Measurements from ENCODE around the gene ARHGEF1.
A peak's percentile ranks its signal among the peaks of the same experiment; 100 is the strongest.

ARHGEF1 gene

DNA sequence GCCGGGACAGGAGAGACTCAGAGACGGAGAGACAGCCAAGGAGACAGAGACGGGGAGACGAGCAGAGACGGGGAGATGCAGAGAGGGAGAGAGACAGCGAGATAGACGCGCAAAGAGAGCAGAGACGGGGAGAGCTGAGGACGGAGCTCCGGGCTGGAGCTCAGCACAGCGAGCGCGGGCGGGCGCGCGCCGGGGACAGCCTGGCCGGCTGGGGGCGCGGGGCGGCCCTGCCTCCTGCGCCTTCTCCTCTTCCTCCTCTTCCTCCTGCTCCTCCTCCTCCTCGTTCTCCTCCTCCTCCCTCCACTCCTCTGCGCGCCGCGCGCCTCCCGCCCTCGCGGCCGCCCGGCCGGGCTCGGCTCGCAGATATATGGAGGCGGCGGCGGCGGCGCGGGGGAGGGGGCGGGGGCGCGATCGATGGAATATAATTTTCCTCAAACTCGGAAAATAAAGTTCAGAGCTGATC is 45.3 kb downstream of the ARHGEF1 start, which contains the start of gene ERFL:
Gene ERFL (minus strand): TSS at position 229 of the 463 bp plus-strand sequence. CDS start 15,530 bp downstream, outside the sequence.
- H3K27ac Mint-ChIP-seq: peak within 1 kb of the TSS; percentile 38
- H3K36me3 Mint-ChIP-seq: no peaks in the 10 kb centered on the region
- peaks cover 28% of the 10 kb centered on the region for H3K4me1 Mint-ChIP-seq
- H3K27me3 Mint-ChIP-seq: peaks cover 41% of the 10 kb centered on the region
- no peak within 1 kb of the TSS for H3K4me3 Mint-ChIP-seq
- CTCF ChIA-PET: interaction anchor here (1.3 to 2.3 kb wide), 2 partner anchors 40 to 55 kb away, joined by 5 to 9 read pairs; no protein-coding TSS in a partner anchor
- H3K9me3 Mint-ChIP-seq: no peaks in the 10 kb centered on the region
- DNase-seq: peak; percentile 54

DNA sequence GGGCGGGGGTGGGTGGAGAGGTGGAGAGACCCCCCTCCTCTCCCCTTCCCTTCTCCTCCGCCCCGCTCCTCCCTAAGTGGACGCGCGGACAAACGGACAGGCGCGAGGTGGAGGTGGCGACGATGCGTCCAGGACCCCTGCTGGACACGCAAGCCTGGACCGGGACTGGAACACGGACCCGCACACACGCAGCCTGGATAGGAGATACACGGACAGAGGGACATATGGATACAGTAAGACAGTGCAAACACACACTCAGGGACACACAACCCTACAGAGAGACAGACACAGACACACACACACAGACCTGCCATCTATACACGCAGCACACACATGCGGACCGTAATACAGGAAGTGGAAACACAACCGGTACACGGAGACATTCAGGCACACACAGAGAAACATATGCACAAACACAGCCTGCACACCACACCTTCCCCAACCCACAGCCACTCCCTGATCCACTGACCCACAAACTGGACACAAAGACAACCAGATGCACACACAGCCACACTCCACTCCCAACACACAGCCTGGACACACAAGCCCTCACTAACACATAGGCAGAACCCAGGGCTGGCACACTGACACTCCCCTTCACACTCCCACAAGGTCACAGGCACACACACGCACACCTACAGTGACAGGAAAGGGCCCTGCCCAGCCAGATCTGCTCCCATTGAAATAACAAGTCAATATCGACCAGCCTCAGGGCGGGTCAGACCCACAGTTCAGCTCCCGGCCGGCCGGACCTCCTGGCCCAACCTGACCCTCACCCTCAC is 46.0 kb downstream of the ARHGEF1 start:
- no peaks in the 10 kb centered on the region for H3K9me3 Mint-ChIP-seq
- H3K4me1 Mint-ChIP-seq: peaks cover 32% of the 10 kb centered on the region
- H3K4me3 Mint-ChIP-seq: no peak overlapping the region
- H3K27ac Mint-ChIP-seq: peak overlapping the region; percentile 2
- CTCF ChIA-PET: interaction anchor here (0.8 to 2.3 kb wide), 3 partner anchors 40 to 56 kb away, joined by 3 to 9 read pairs (median 5); no protein-coding TSS in a partner anchor
- H3K36me3 Mint-ChIP-seq: no peaks in the 10 kb centered on the region
- peaks cover 45% of the 10 kb centered on the region for H3K27me3 Mint-ChIP-seq
- peak; percentile 59 for DNase-seq

DNA sequence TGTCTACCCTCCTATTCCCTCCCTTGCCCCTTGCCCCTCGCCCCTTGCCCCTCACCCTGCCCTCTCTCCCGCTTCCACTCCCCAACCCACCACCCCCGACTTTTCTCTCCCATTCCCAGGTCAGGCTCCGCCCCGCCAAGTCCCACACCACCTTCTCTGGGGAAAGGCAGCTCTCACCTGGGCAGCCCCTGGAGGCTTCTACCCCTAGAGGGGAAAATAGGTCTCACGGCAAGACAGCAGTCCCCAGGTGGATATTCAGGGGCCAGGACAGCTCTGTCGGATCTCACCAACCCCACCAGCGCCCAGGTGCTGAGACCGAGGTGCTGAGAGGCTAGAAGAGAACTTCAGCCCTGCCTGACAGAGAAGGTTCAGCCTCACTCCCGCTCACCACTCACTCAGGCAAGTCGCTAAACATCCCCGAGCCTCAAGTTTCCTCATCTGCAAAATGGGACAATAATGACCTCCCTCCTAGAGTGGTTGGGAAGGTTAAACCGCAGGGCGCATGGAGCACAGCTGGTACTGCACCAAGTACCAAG is 46.6 kb downstream of the ARHGEF1 start:
- Mint-ChIP-seq H3K27ac (no peak overlapping the region), H3K36me3 (no peaks in the 10 kb centered on the region), H3K27me3 (peaks cover 52% of the 10 kb centered on the region), H3K9me3 (no peaks in the 10 kb centered on the region), H3K4me1 (peaks cover 36% of the 10 kb centered on the region), H3K4me3 (no peak overlapping the region)
- CTCF ChIA-PET: interaction anchor here (0.8 to 0.9 kb wide), 2 partner anchors 41 to 55 kb away, joined by 3 read pairs; no protein-coding TSS in a partner anchor
- no peak for DNase-seq

DNA sequence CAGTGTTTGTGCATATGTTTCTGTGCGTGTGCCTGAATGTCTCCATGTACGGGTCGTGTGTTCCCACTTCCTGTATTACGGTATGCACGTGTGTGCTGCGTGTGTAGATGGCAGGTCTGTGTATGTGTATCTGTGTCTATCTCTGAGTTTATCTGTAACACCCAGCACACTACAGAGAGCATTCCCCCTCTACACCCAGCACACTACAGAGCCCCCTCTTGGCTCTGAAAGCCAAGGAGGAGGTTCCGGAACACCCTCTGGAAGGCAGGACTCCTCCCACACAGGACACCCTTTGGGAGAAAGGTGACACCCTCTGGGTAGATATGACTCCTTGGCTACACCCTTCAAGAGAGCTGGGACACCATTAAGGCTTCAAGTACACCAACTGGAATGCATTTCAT is 47.3 kb downstream of the ARHGEF1 start:
- Mint-ChIP-seq H3K4me3 (peak overlapping the region; percentile 37), H3K9me3 (no peaks in the 10 kb centered on the region), H3K27me3 (peaks cover 59% of the 10 kb centered on the region), H3K36me3 (no peaks in the 10 kb centered on the region), H3K4me1 (peaks cover 43% of the 10 kb centered on the region), H3K27ac (no peak overlapping the region)
- DNase-seq: no peak
- CTCF ChIA-PET: interaction anchor here (0.9 to 1.3 kb wide), 2 partner anchors 55 to 57 kb away, joined by 3 to 6 read pairs; no protein-coding TSS in a partner anchor

GRCh38 chr19:41930926-41931592 is 48.1 kb downstream of the ARHGEF1 start:
- no peak overlapping the region for H3K27ac Mint-ChIP-seq
- no peak for DNase-seq
- peaks cover 65% of the 10 kb centered on the region for H3K27me3 Mint-ChIP-seq
- H3K36me3 Mint-ChIP-seq: no peaks in the 10 kb centered on the region
- H3K9me3 Mint-ChIP-seq: no peaks in the 10 kb centered on the region
- H3K4me3 Mint-ChIP-seq: no peak overlapping the region
- peaks cover 45% of the 10 kb centered on the region for H3K4me1 Mint-ChIP-seq
- CTCF ChIA-PET: interaction anchor here (1.3 kb wide), 1 partner anchor 58 kb away, joined by 6 read pairs; no protein-coding TSS in a partner anchor

GRCh38 chr19:41932259-41932719 is 49.3 kb downstream of the ARHGEF1 start:
- Mint-ChIP-seq H3K9me3 (no peaks in the 10 kb centered on the region), H3K27ac (no peak overlapping the region), H3K4me3 (no peak overlapping the region), H3K27me3 (peaks cover 77% of the 10 kb centered on the region), H3K36me3 (no peaks in the 10 kb centered on the region), H3K4me1 (peaks cover 45% of the 10 kb centered on the region)
- DNase-seq: no peak
- CTCF ChIA-PET: interaction anchor here (0.7 to 1.0 kb wide), 2 partner anchors 59 kb away, joined by 3 to 4 read pairs; no protein-coding TSS in a partner anchor

DNA sequence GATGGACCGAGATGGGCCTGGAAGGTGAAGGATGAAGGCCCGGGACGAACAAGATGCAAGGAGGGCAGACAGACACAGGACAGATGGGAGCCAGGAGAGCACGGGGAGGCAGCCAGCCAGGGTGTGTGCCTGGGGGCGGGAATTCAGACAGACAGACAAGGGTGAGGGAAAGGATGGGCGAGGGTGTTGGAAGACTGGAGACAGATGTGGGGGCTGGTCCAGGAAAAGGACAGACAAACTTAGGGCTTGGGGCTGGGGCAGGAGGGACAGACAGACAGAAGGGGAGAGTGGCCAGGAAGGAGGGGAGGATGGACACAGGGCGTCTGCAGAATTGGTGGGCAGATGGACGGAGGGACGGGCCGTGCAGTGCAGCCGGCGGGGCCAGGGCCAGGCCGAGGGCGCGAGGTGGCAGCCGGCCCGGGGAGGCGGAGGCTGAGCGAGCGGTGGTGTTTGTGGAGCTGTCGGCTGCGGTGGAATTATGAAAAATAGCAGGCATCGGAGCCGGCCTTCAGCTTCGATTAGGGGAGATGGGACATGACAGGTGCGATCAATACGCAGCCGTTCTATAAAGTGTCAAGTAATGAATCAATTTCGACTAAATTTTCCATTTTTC is 49.8 kb downstream of the ARHGEF1 start:
- Mint-ChIP-seq H3K27ac (peak overlapping the region; percentile 46), H3K36me3 (no peaks in the 10 kb centered on the region), H3K4me1 (peaks cover 45% of the 10 kb centered on the region), H3K4me3 (no peak overlapping the region), H3K9me3 (no peaks in the 10 kb centered on the region), H3K27me3 (peaks cover 82% of the 10 kb centered on the region)
- no peak for DNase-seq
- CTCF ChIA-PET: interaction anchor here (1.0 kb wide), 1 partner anchor 59 kb away, joined by 4 read pairs; no protein-coding TSS in a partner anchor

GRCh38 chr19:41933693-41934426 is 50.9 kb downstream of the ARHGEF1 start:
- H3K9me3 Mint-ChIP-seq: no peaks in the 10 kb centered on the region
- peaks cover 85% of the 10 kb centered on the region for H3K27me3 Mint-ChIP-seq
- H3K4me1 Mint-ChIP-seq: peaks cover 41% of the 10 kb centered on the region
- no peaks in the 10 kb centered on the region for H3K36me3 Mint-ChIP-seq
- peak overlapping the region; percentile 34 for H3K27ac Mint-ChIP-seq
- DNase-seq: no peak
- H3K4me3 Mint-ChIP-seq: no peak overlapping the region
- CTCF ChIA-PET: interaction anchor here (0.6 to 1.0 kb wide), 7 partner anchors 9 to 99 kb away, joined by 3 to 4 read pairs (median 3); no protein-coding TSS in a partner anchor

- DNase-seq: peak; percentile 85
- Mint-ChIP-seq H3K36me3 (no peaks in the 10 kb centered on the region), H3K4me1 (peaks cover 31% of the 10 kb centered on the region), H3K9me3 (no peaks in the 10 kb centered on the region), H3K27ac (no peak overlapping the region), H3K27me3 (peaks cover 85% of the 10 kb centered on the region), H3K4me3 (no peak overlapping the region)
- CTCF ChIA-PET: interaction anchor here (0.7 to 1.0 kb wide), 6 partner anchors 16 to 100 kb away, joined by 3 to 4 read pairs (median 4); no protein-coding TSS in a partner anchor
Observed at GRCh38 chr19:41934849-41935374, 51.9 kb downstream of the ARHGEF1 start.

DNA sequence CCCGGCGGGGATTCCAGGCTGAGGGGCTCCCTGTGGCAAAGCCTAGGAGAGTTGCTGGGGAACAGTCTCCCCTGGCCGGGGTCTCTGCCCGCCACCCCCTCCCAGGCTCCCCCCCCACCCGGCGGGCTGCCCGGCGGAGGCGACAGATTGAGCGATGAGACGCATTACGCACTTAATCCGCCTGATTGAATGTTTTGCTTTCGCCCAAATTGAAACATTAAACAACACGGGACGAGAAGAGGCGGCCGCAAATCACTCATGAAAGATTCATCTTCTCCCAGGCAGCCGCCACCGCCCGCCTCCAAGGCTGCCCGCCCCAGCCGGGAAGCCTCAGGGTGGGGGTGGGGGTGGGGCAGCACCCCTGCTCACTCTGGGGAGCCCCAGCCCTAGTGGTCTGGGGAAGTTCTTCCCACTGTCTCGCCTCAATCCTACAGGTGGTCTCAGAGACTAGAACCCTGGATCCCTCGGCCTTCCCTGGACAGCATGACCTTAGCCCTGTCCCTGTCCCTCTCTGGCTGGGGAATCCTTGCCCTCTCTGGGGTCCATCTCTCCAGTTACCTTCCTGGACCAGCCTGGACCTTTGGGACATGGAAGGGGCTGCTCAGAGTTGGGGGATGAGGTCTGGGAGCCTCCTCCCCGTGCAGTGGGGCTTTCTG is 52.9 kb downstream of the ARHGEF1 start:
- Mint-ChIP-seq H3K27me3 (peaks cover 86% of the 10 kb centered on the region), H3K4me1 (peaks cover 25% of the 10 kb centered on the region), H3K27ac (no peak overlapping the region), H3K36me3 (peaks cover 2% of the 10 kb centered on the region), H3K4me3 (no peak overlapping the region), H3K9me3 (no peaks in the 10 kb centered on the region)
- no peak for DNase-seq
- CTCF ChIA-PET: interaction anchor here (0.6 kb wide), 1 partner anchor 50 kb away, joined by 3 read pairs; no protein-coding TSS in a partner anchor

DNA sequence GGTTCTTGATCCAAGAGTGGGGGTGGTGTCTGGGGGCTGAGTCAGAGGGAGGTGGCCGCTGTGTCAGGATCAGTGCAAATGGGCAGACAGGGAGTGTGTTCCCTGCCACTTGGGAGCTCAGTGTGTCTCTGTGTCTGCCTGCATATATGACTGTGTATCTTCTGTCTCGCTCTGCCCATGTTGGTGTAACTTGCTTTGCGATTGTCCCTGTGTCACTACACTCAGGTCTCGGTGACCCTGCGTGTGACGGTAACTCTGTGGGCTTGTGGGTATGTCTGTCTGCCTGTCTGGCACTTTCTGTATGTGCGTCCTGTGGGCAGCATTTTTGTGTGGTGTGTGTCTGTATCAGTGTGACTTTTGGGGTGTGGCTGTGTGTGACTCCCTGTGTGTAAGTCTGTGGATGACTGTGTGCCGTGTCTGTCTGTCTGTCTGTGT is 53.4 kb downstream of the ARHGEF1 start:
- H3K27me3 Mint-ChIP-seq: peaks cover 86% of the 10 kb centered on the region
- H3K4me3 Mint-ChIP-seq: no peak overlapping the region
- peaks cover 25% of the 10 kb centered on the region for H3K4me1 Mint-ChIP-seq
- peak overlapping the region; percentile 15 for H3K27ac Mint-ChIP-seq
- no peaks in the 10 kb centered on the region for H3K9me3 Mint-ChIP-seq
- CTCF ChIA-PET: interaction anchor here (1.1 to 1.8 kb wide), 3 partner anchors 9 to 64 kb away, joined by 3 to 7 read pairs (median 4); no protein-coding TSS in a partner anchor
- no peak for DNase-seq
- peaks cover 2% of the 10 kb centered on the region for H3K36me3 Mint-ChIP-seq

DNA sequence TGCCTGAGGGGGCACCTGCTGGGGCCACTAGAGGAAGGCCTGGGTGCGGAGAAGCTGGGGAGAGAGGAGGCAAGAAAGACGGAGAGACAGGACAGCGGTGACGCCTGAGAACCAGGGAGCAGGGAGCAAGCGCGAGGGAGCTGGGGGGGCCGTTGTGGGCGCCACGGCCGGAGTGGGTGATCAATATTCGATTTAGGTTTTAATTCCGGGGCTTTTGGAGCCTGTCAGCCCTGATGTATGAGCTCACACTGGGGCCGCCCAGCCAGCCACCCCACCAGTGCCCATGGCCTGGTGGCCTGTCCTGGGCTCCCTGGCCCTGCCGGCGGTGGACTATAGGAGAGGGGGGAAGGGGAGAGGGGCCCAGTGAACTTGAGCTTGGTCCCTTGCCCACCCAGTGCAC is 54.0 kb downstream of the ARHGEF1 start:
- Mint-ChIP-seq H3K36me3 (peaks cover 2% of the 10 kb centered on the region), H3K27me3 (peaks cover 89% of the 10 kb centered on the region), H3K9me3 (no peaks in the 10 kb centered on the region), H3K27ac (peak overlapping the region; percentile 15), H3K4me3 (no peak overlapping the region), H3K4me1 (peaks cover 27% of the 10 kb centered on the region)
- DNase-seq: no peak
- CTCF ChIA-PET: interaction anchor here (1.1 to 1.8 kb wide), 3 partner anchors 9 to 64 kb away, joined by 3 to 7 read pairs (median 4); no protein-coding TSS in a partner anchor

Data from activated naive CD4-positive, alpha-beta T cell treated with anti-CD3 and anti-CD28 coated beads, Interleukin-2, amount 10 ng/mL, durations not matched to agents 7 days and 5 days (primary cell).